Karpas-422 (cell line): ENCODE results near the gene CRYBG1. TPM values are rescaled to one million over a fixed set of nuclear protein-coding genes. Genes with fewer than 3 reads are reported as not detected.

ENCODE experiments used
- DNase-seq: peaks from one replicate; pipeline ENCODE4 v3.0.0-alpha.2; 2015
- H2AFZ ChIP-seq: fragments of 200-600 bp; sonication (generic); 2 replicates; pipeline ENCODE4 v1.6.1; 2014; ENCODE audit warnings: antibody characterized with exemption, low read length, mixed read lengths
- H3K27ac ChIP-seq: fragments of 200-600 bp; sonication (generic); 2 replicates; pipeline ENCODE4 v1.5.1; 2014; ENCODE audit warnings: mild to moderate bottlenecking, low read length, moderate library complexity
- H3K27me3 ChIP-seq: fragments of 200-600 bp; sonication (generic); 2 replicates; pipeline ENCODE4 v1.6.1; 2014; ENCODE audit warnings: low read length, mixed read lengths
- H3K36me3 ChIP-seq: fragments of 200-600 bp; sonication (generic); 2 replicates; pipeline ENCODE4 v1.6.1; 2014; ENCODE audit warnings: low read length, mixed read lengths; ENCODE audit not compliant: insufficient read depth
- H3K4me1 ChIP-seq: fragments of 200-600 bp; sonication (generic); 2 replicates; pipeline ENCODE4 v1.6.1; 2014; ENCODE audit warnings: mild to moderate bottlenecking, low read length, mixed read lengths
- H3K4me2 ChIP-seq: fragments of 200-600 bp; sonication (generic); 2 replicates; pipeline ENCODE4 v1.6.1; 2014; ENCODE audit warnings: low read length, low read depth, mild to moderate bottlenecking; ENCODE audit not compliant: poor library complexity, severe bottlenecking
- H3K4me3 ChIP-seq: fragments of 200-600 bp; sonication (generic); 2 replicates; pipeline ENCODE4 v1.5.1; 2014; ENCODE audit warnings: mild to moderate bottlenecking, antibody characterized with exemption, low read length, mixed read lengths
- H3K79me2 ChIP-seq: fragments of 200-600 bp; sonication (generic); 2 replicates; pipeline ENCODE4 v1.6.1; 2014; ENCODE audit warnings: mild to moderate bottlenecking, low read length, mixed read lengths
- H3K9ac ChIP-seq: fragments of 200-600 bp; sonication (generic); 2 replicates; pipeline ENCODE4 v1.6.0; 2014; ENCODE audit warnings: low read length
- H3K9me2 ChIP-seq: fragments of 200-600 bp; sonication (generic), shearing (Covaris generic); replicated peaks from 2 replicates; pipeline ENCODE4 v1.6.0; 2014; ENCODE audit warnings: mild to moderate bottlenecking, low read length, moderate library complexity; ENCODE audit not compliant: insufficient read depth
- H3K9me3 ChIP-seq: fragments of 300-700, 200-600 bp; sonication (generic); 2 replicates; pipeline ENCODE4 v1.6.1; 2014; ENCODE audit warnings: low read length, mixed read lengths
- H4K20me1 ChIP-seq: fragments of 200-600 bp; sonication (generic); 2 replicates; pipeline ENCODE4 v1.6.1; 2014; ENCODE audit warnings: mild to moderate bottlenecking, antibody characterized with exemption, low read length, low read depth; ENCODE audit not compliant: insufficient read depth
- total RNA-seq: library from RNA; depleted of rRNA; stranded (reverse); fragments of >200 nt; shearing (Covaris generic); gene quantifications from 2 replicates; pipeline ENCODE4 v1.2.3, GENCODE V29; 2014; ENCODE audit warnings: low replicate concordance; rRNA removed

Gene CRYBG1, protein sequence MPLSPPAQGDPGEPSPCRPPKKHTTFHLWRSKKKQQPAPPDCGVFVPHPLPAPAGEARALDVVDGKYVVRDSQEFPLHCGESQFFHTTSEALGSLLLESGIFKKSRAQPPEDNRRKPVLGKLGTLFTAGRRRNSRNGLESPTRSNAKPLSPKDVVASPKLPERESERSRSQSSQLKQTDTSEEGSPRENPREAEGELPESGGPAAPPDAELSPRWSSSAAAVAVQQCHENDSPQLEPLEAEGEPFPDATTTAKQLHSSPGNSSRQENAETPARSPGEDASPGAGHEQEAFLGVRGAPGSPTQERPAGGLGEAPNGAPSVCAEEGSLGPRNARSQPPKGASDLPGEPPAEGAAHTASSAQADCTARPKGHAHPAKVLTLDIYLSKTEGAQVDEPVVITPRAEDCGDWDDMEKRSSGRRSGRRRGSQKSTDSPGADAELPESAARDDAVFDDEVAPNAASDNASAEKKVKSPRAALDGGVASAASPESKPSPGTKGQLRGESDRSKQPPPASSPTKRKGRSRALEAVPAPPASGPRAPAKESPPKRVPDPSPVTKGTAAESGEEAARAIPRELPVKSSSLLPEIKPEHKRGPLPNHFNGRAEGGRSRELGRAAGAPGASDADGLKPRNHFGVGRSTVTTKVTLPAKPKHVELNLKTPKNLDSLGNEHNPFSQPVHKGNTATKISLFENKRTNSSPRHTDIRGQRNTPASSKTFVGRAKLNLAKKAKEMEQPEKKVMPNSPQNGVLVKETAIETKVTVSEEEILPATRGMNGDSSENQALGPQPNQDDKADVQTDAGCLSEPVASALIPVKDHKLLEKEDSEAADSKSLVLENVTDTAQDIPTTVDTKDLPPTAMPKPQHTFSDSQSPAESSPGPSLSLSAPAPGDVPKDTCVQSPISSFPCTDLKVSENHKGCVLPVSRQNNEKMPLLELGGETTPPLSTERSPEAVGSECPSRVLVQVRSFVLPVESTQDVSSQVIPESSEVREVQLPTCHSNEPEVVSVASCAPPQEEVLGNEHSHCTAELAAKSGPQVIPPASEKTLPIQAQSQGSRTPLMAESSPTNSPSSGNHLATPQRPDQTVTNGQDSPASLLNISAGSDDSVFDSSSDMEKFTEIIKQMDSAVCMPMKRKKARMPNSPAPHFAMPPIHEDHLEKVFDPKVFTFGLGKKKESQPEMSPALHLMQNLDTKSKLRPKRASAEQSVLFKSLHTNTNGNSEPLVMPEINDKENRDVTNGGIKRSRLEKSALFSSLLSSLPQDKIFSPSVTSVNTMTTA (N-terminal part only)
- 37.2 and 39.3 TPM in 2 replicates for total RNA-seq

DNA sequence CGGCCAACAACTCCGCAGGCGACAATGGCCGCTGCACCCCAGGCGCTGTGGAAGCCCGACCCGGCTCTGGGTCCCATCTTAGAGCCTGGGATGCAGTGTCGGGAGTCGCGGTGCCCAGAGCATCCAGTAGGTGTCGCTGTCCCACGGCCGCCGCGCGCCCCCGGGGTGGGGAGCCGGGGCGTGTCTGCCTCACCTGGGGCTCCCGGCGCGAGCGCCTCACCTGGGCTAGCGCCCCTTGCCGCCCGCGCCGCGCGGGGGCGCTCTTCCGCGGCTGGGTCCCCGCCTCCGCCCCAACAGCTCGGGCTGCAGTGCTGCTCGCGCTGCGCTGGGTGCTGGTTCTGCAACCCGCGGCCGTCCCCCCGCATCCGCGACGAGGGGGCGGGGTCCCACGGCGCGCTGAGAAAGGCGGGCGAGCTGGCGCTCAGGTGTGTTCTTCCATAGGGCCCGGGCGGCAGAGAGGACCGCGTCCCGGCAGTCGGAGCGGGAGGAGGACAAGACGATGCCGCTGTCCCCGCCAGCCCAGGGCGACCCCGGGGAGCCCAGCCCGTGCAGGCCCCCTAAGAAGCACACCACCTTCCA lies at the start of gene CRYBG1:
Gene CRYBG1 (plus strand): TSS at position 308 of the 579 bp plus-strand sequence. CDS start 192 bp downstream, at position 500.
- H3K9me2 ChIP-seq = no peaks in the 10 kb centered on the region
- no peaks in the 10 kb centered on the region for H3K27me3 ChIP-seq
- DNase-seq = no peak
- H2AFZ ChIP-seq = no peak within 1 kb of the TSS
- H3K36me3 ChIP-seq = no peaks in the 10 kb centered on the region
- H4K20me1 ChIP-seq = no peaks in the 10 kb centered on the region
- no peaks in the 10 kb centered on the region for H3K79me2 ChIP-seq
- H3K4me3 ChIP-seq = no peak within 1 kb of the TSS
- H3K27ac ChIP-seq = no peak within 1 kb of the TSS
- H3K9me3 ChIP-seq = no peaks in the 10 kb centered on the region
- no peak within 1 kb of the TSS for H3K9ac ChIP-seq
- no peaks in the 10 kb centered on the region for H3K4me1 ChIP-seq
- no peak within 1 kb of the TSS for H3K4me2 ChIP-seq

DNA sequence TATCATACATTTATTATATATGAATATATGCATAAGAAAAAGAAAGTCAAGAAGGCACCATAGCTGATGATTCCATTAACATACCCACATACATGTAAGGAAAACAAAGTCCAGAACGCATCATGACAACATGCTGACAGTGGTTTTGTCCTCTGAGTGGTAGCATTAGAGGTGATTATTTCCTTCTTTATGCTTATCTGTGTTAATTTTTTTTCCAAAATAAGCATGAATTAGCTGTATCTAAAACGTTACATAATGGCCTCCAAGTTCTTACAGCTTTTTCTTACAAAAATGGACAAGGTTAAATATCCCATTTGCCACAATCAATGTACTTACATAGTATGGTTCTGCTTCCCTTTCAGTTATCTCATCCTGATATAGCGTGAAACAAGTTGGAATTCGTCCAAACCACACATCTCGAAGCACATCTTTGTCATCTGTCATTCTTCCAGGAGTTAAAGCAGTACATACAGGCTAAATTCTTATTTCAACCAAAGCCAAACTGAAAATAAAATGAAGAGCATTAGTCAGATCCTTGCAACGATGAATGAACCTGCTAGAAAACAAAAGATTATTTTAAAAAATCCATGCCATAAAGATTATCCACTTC lies 44.6 kb upstream of the CRYBG1 start:
- DNase-seq = no peak
- Histone ChIP-seq H3K4me2 (no peak overlapping the region), H3K9me3 (no peaks in the 10 kb centered on the region), H3K79me2 (peaks cover 97% of the 10 kb centered on the region), H3K27ac (no peak overlapping the region), H3K9me2 (no peaks in the 10 kb centered on the region), H4K20me1 (peaks cover 4% of the 10 kb centered on the region; the same call in 1 of the 2 replicates), H2AFZ (no peak overlapping the region), H3K4me3 (no peak overlapping the region), H3K4me1 (peaks cover 44% of the 10 kb centered on the region), H3K27me3 (no peaks in the 10 kb centered on the region), H3K36me3 (peaks cover 38% of the 10 kb centered on the region), H3K9ac (no peak overlapping the region)

DNA sequence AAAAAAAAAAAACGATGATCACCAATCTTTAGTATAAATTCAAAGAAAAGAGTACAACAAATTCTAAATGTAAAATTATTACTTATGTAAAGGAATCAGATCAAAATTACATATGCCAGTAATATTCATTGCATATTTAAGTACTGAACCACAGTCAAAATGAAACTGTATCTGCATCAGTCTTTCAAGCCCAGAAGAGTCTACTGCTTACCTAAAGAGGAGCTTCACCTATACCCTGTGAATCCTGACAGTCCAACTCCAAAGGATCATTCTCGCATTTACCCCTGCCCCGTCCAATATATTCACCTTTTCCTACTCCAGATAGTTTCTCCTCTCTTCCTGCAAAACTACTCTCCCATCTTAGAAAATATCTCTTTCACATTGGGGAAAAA lies 44.1 kb upstream of the CRYBG1 start:
- peaks cover 47% of the 10 kb centered on the region for H3K4me1 ChIP-seq
- no peaks in the 10 kb centered on the region for H3K27me3 ChIP-seq
- DNase-seq = no peak
- no peak overlapping the region for H3K4me2 ChIP-seq
- H3K4me3 ChIP-seq = no peak overlapping the region
- no peak overlapping the region for H3K9ac ChIP-seq
- H3K79me2 ChIP-seq = peaks cover 97% of the 10 kb centered on the region
- H4K20me1 ChIP-seq = peaks cover 4% of the 10 kb centered on the region; the same call in 1 of the 2 replicates
- H3K27ac ChIP-seq = no peak overlapping the region
- no peaks in the 10 kb centered on the region for H3K9me3 ChIP-seq
- peaks cover 33% of the 10 kb centered on the region for H3K36me3 ChIP-seq
- no peaks in the 10 kb centered on the region for H3K9me2 ChIP-seq
- no peak overlapping the region for H2AFZ ChIP-seq

DNA sequence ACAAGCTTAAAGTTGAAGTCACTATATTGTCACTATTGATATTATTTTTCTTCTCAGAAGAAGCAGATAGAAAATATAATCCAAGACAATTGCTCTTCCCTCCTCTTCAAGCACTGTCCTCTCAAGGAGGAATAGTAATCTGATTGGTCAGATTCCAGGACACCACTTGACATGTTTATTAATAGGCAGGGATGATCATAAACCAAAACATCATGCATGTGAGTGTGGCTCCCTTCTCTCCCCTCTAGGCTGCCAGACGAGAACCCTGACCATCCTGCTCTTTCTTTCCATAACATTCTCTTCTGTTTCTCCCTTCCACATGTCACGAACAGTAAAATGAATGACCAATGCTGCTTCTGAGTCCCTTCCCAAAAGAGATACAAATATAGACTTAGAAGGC lies 42.5 kb upstream of the CRYBG1 start:
- H3K9me2 ChIP-seq = no peaks in the 10 kb centered on the region
- H3K27ac ChIP-seq = no peak overlapping the region
- H3K4me2 ChIP-seq = no peak overlapping the region
- peaks cover 26% of the 10 kb centered on the region for H3K36me3 ChIP-seq
- H3K4me1 ChIP-seq = peaks cover 47% of the 10 kb centered on the region
- peaks cover 97% of the 10 kb centered on the region for H3K79me2 ChIP-seq
- no peak overlapping the region for H2AFZ ChIP-seq
- H3K9me3 ChIP-seq = no peaks in the 10 kb centered on the region
- peaks cover 4% of the 10 kb centered on the region; the same call in 1 of the 2 replicates for H4K20me1 ChIP-seq
- no peaks in the 10 kb centered on the region for H3K27me3 ChIP-seq
- H3K9ac ChIP-seq = no peak overlapping the region
- H3K4me3 ChIP-seq = no peak overlapping the region
- no peak for DNase-seq

DNA sequence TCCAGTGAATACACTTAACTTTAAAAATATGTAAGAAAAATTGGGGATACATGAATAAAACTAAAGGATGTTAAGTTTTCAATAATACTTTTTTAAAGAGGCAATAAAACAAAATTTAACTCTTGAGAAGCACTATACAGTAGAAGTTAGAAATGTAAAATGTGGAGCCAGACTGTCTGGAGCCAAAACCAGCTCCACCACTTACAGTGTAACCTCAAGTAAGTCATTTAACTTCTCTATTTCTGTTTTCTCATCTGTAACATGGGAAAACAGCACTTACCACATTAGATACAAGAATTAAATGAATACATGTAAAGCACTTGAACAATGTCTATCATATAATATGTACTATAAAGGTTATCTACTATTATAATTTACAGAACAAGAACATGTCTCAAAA lies 41.7 kb upstream of the CRYBG1 start:
- no peaks in the 10 kb centered on the region for H3K9me3 ChIP-seq
- H3K4me3 ChIP-seq = no peak overlapping the region
- peaks cover 46% of the 10 kb centered on the region for H3K4me1 ChIP-seq
- DNase-seq = no peak
- no peak overlapping the region for H2AFZ ChIP-seq
- no peaks in the 10 kb centered on the region for H3K27me3 ChIP-seq
- H3K9ac ChIP-seq = no peak overlapping the region
- H4K20me1 ChIP-seq = peaks cover 5% of the 10 kb centered on the region; the same call in 1 of the 2 replicates
- peaks cover 24% of the 10 kb centered on the region for H3K36me3 ChIP-seq
- H3K9me2 ChIP-seq = no peaks in the 10 kb centered on the region
- no peak overlapping the region for H3K4me2 ChIP-seq
- H3K27ac ChIP-seq = no peak overlapping the region
- H3K79me2 ChIP-seq = peaks cover 97% of the 10 kb centered on the region

DNA sequence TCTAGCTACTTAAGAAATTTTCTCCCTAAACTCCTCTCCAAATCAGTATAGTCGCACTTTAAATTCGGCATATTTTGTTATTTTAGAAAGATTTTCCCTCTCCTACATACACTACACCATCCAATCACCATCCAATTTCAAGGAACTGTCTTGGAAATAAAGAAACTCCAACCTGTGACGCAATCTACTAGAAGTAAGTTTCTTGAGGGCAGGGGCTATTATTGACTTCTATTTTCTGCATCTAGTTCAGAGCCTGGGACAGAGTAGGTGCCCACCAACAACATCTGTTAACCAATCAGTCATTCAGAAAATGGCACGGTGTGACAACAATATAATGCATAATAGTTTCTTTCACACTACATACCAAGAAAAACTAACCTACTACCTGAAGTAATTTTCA lies 38.6 kb upstream of the CRYBG1 start:
- peaks cover under 1% of the 10 kb centered on the region; the same call in 1 of the 2 replicates for H3K36me3 ChIP-seq
- peaks cover 85% of the 10 kb centered on the region for H3K79me2 ChIP-seq
- peaks cover 51% of the 10 kb centered on the region for H3K4me1 ChIP-seq
- H3K4me2 ChIP-seq = no peak overlapping the region
- no peak for DNase-seq
- H3K27me3 ChIP-seq = no peaks in the 10 kb centered on the region
- H3K27ac ChIP-seq = no peak overlapping the region
- no peaks in the 10 kb centered on the region for H3K9me2 ChIP-seq
- H3K9ac ChIP-seq = no peak overlapping the region
- peaks cover 8% of the 10 kb centered on the region; the same call in 1 of the 2 replicates for H4K20me1 ChIP-seq
- H3K4me3 ChIP-seq = no peak overlapping the region
- no peak overlapping the region for H2AFZ ChIP-seq
- no peaks in the 10 kb centered on the region for H3K9me3 ChIP-seq

DNA sequence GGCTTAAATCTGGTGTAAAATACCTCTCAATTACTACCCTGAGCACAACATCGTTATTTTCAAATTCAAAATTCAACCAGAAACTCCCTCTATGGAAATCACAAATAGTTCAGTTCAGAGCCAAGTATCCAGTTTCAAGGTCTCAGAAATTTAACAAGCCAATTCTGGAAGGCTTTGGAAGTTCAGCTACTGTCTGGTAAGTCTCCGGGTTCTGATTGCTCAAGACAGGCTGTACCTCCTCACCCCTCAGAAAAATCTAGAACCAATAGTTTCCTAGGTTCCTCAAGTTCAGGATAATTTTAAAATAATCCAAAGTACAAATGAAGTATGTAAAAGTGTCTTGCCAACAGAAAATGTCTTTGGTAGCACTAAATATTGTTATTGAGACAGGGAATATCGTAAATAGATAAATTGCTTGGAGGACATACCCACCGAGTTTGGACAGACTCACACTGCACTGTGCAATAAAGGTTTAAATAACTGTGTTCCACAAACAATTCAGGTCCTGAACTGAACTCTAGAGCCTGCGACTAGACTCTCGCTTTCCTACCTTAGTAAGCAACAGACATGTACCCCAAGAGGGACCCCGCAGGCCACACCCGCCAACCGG lies 35.7 kb upstream of the CRYBG1 start:
- peak overlapping the region; percentile 79 for H3K27ac ChIP-seq
- peak overlapping the region; percentile 95 for H3K4me2 ChIP-seq
- H3K9me2 ChIP-seq = no peaks in the 10 kb centered on the region
- peak overlapping the region; percentile 94 for H3K4me3 ChIP-seq
- peak overlapping the region; percentile 87 for H3K9ac ChIP-seq
- peak; percentile 50 for DNase-seq
- H3K9me3 ChIP-seq = no peaks in the 10 kb centered on the region
- H3K79me2 ChIP-seq = peaks cover 56% of the 10 kb centered on the region
- peaks cover 37% of the 10 kb centered on the region for H3K4me1 ChIP-seq
- H3K27me3 ChIP-seq = no peaks in the 10 kb centered on the region
- no peaks in the 10 kb centered on the region for H3K36me3 ChIP-seq
- H2AFZ ChIP-seq = peak overlapping the region; percentile 90
- peaks cover 8% of the 10 kb centered on the region; the same call in 1 of the 2 replicates for H4K20me1 ChIP-seq
